Measurements from ENCODE around the gene DNAJC27.

DNAJC27 gene

GRCh38 chr2:24909555-24910177, 62.1 kb downstream of the DNAJC27 start:
- no peak overlapping the region for H3K27ac ChIP-seq
- TF ChIP-seq CTCF (conservative IDR thresholded peaks at IDR 0.05) = no peak

DNA sequence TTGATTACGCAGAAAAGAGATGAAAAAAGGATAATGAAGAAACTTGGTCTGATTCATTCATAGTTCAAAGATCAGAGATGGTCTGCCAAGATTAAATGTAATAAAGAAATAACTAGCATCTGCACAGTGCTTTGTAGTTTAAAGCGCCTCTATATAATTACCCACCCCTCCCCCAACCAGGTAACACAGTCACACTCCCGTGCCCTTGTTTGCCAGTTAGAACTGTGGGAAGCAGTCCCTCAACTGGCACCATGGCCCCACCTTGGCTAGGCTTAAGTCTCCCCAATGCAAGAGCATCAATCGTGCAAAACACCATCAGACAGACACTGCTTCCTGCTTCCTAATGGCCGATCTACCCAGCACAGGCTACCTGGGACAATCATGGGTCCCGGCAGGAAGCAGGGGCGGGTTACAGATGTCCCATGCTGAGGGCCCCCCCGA, 63.3 kb downstream of the DNAJC27 start:
- no peak for TF ChIP-seq CTCF (conservative IDR thresholded peaks at IDR 0.05)
- H3K27ac ChIP-seq = no peak overlapping the region

DNA sequence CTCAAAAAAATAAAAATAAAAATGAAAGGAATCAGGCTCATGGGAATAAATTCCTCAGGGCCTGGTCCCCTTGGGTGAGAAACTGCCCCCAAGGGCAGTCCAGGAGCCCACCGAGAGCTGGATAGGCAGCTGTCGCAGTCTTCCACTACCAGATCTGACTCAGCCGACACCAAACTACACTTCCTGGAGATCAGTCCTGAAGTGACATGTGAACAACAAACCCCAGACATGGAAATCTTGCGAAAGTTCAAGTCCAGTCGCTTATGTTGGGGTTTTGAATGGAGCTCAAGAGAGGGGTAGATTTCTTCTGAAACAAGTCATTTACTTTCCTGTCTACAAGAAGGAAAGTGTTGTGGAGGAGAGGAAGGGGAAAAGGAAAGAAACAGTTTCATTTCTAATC, 64.6 kb downstream of the DNAJC27 start:
- H3K27ac ChIP-seq = no peak overlapping the region
- no peak for TF ChIP-seq CTCF (conservative IDR thresholded peaks at IDR 0.05)

DNA sequence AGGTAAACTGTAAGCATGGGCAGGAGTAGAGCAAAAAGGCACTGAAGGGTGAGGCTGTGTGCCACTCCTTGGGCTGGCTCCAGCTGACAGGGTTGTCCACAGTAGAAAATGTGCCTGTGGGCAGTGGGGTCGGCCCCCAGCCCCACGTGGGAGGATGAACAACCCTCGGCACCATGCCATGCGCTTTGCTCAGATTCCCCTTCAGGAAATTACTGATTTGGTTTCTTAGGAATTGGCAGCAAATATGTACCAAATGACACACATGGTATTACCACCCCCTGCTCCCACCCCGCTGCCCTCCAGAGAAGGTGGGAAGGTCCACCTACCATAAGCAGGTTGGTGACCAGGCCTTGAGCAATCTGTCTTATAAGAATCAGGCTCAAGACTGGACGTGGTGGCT, 65.3 kb downstream of the DNAJC27 start:
- no peak for TF ChIP-seq CTCF (conservative IDR thresholded peaks at IDR 0.05)
- no peak overlapping the region for H3K27ac ChIP-seq

- TF ChIP-seq CTCF (conservative IDR thresholded peaks at IDR 0.05) = no peak
- H3K27ac ChIP-seq = no peak overlapping the region
Measured at GRCh38 chr2:24903161-24904103, 68.3 kb downstream of the DNAJC27 start.

GRCh38 chr2:24899361-24899910, 72.3 kb downstream of the DNAJC27 start:
- TF ChIP-seq CTCF (conservative IDR thresholded peaks at IDR 0.05) = no peak
- no peak overlapping the region for H3K27ac ChIP-seq

Measured in VCaP (cell line).